Measurements from ENCODE around the gene SAE1. TPM values are rescaled to one million over a fixed set of nuclear protein-coding genes. Genes with fewer than 3 reads are reported as not detected.

Gene SAE1
- total RNA-seq, 1 experiment from 2014 or later: 140 TPM

- H3K9me3 ChIP-seq (ENCODE audit: control insufficient read depth, insufficient read depth, low read depth, low read length): no peaks in the 10 kb centered on the region
- H3K4me3 ChIP-seq (ENCODE audit: low read depth in 2 of 2, low read length in 2 of 2): no peak overlapping the region
- DNase-seq (ENCODE audit: low read depth, low spot score) (no peak), ATAC-seq (no peak)
- H3K4me1 ChIP-seq (ENCODE audit: control insufficient read depth, insufficient read depth, low read length): peaks cover 9% of the 10 kb centered on the region
- ChIA-PET CTCF (no interaction called here), POLR2A (no interaction called here)
- intact Hi-C loops (cut with micrococcal nuclease; ENCODE audit: unreplicated experiment): no loop called here
- in situ Hi-C loops (cut with HindIII; ENCODE audit: low pct_unique_long_range_greater_than_20kb, low sequenced_read_pairs): no loop called here
- no TSS peak for BruUV-seq (replicated peaks)
- H3K36me3 ChIP-seq (ENCODE audit: control insufficient read depth, insufficient read depth, low read length): no peaks in the 10 kb centered on the region; the same call in 1 of the 2 replicates
- no peak overlapping the region for H3K27ac ChIP-seq (ENCODE audit: low read length)
- TF ChIP-seq SIN3A (IDR thresholded peaks at IDR 0.05; ENCODE audit: borderline replicate concordance, insufficient read depth, low read depth, low read length): no peak
- TF ChIP-seq TCF7L2 (IDR thresholded peaks at IDR 0.05; ENCODE audit: low read depth, low read length): no peak
- TF ChIP-seq, protein P1, sequence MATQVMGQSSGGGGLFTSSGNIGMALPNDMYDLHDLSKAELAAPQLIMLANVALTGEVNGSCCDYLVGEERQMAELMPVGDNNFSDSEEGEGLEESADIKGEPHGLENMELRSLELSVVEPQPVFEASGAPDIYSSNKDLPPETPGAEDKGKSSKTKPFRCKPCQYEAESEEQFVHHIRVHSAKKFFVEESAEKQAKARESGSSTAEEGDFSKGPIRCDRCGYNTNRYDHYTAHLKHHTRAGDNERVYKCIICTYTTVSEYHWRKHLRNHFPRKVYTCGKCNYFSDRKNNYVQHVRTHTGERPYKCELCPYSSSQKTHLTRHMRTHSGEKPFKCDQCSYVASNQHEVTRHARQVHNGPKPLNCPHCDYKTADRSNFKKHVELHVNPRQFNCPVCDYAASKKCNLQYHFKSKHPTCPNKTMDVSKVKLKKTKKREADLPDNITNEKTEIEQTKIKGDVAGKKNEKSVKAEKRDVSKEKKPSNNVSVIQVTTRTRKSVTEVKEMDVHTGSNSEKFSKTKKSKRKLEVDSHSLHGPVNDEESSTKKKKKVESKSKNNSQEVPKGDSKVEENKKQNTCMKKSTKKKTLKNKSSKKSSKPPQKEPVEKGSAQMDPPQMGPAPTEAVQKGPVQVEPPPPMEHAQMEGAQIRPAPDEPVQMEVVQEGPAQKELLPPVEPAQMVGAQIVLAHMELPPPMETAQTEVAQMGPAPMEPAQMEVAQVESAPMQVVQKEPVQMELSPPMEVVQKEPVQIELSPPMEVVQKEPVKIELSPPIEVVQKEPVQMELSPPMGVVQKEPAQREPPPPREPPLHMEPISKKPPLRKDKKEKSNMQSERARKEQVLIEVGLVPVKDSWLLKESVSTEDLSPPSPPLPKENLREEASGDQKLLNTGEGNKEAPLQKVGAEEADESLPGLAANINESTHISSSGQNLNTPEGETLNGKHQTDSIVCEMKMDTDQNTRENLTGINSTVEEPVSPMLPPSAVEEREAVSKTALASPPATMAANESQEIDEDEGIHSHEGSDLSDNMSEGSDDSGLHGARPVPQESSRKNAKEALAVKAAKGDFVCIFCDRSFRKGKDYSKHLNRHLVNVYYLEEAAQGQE (IDR thresholded peaks at IDR 0.05; ENCODE audit: insufficient read depth in 1 of 2, low read depth in 2 of 2, low read length in 1 of 2): no peak
- TF ChIP-seq, protein P2, sequence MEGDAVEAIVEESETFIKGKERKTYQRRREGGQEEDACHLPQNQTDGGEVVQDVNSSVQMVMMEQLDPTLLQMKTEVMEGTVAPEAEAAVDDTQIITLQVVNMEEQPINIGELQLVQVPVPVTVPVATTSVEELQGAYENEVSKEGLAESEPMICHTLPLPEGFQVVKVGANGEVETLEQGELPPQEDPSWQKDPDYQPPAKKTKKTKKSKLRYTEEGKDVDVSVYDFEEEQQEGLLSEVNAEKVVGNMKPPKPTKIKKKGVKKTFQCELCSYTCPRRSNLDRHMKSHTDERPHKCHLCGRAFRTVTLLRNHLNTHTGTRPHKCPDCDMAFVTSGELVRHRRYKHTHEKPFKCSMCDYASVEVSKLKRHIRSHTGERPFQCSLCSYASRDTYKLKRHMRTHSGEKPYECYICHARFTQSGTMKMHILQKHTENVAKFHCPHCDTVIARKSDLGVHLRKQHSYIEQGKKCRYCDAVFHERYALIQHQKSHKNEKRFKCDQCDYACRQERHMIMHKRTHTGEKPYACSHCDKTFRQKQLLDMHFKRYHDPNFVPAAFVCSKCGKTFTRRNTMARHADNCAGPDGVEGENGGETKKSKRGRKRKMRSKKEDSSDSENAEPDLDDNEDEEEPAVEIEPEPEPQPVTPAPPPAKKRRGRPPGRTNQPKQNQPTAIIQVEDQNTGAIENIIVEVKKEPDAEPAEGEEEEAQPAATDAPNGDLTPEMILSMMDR (IDR thresholded peaks at IDR 0.05): no peak
- no peaks in the 10 kb centered on the region for H3K27me3 ChIP-seq (ENCODE audit: control insufficient read depth, insufficient read depth, low read length)
Measured at GRCh38 chr19:47141695-47142094, 11.1 kb downstream of the SAE1 start.

DNA sequence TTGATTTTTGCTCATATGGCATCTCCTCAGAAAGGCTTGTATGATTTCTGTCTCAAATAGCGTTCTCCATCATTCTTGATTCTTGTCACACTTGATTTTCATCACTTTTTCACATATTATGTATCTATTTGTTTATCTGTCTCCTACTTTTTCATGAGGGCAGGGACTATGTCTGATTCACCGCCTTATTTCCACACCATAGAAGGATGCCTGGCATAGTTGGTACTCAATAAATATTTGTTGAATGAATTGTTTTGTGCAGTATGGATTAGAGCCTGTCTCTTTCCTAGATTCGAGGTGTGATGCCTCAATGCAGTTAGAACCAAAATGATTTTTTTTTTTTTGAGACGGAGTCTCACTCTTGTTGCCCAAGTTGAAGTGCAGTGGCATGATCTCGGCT, 12.1 kb downstream of the SAE1 start:
- BruUV-seq (replicated peaks): no TSS peak
- Histone ChIP-seq H3K4me1 (ENCODE audit: control insufficient read depth, insufficient read depth, low read length) (peaks cover 6% of the 10 kb centered on the region), H3K36me3 (ENCODE audit: control insufficient read depth, insufficient read depth, low read length) (no peaks in the 10 kb centered on the region; the same call in 1 of the 2 replicates), H3K9me3 (ENCODE audit: control insufficient read depth, insufficient read depth, low read depth, low read length) (no peaks in the 10 kb centered on the region), H3K27ac (ENCODE audit: low read length) (no peak overlapping the region), H3K4me3 (ENCODE audit: low read depth in 2 of 2, low read length in 2 of 2) (no peak overlapping the region), H3K27me3 (ENCODE audit: control insufficient read depth, insufficient read depth, low read length) (no peaks in the 10 kb centered on the region)
- DNase-seq (ENCODE audit: low read depth, low spot score) (no peak), ATAC-seq (no peak)
- POLR2A ChIA-PET: no interaction called here
- in situ Hi-C loops (cut with HindIII; ENCODE audit: low pct_unique_long_range_greater_than_20kb, low sequenced_read_pairs) (no loop called here), intact Hi-C loops (cut with micrococcal nuclease; ENCODE audit: unreplicated experiment) (no loop called here)
- TF ChIP-seq, protein P1 (IDR thresholded peaks at IDR 0.05; ENCODE audit: insufficient read depth in 1 of 2, low read depth in 2 of 2, low read length in 1 of 2): no peak
- TF ChIP-seq SIN3A (IDR thresholded peaks at IDR 0.05; ENCODE audit: borderline replicate concordance, insufficient read depth, low read depth, low read length) (no peak), POLR2AphosphoS5 (IDR thresholded peaks at IDR 0.05; ENCODE audit: low read depth, low read length) (no peak), TCF7L2 (IDR thresholded peaks at IDR 0.05; ENCODE audit: low read depth, low read length) (no peak)
- TF ChIP-seq, protein P2 (IDR thresholded peaks at IDR 0.05): no peak
- CTCF ChIA-PET: no interaction called here

Measured in Panc1 (cell line).